OCI-M1 (cell line): Measurements from ENCODE around the gene COL21A1.

Experiments
- DNase-seq: peaks from one replicate; lab custom pipeline; 2025; lab: John Stamatoyannopoulos, UW

The COL21A1 gene

DNA sequence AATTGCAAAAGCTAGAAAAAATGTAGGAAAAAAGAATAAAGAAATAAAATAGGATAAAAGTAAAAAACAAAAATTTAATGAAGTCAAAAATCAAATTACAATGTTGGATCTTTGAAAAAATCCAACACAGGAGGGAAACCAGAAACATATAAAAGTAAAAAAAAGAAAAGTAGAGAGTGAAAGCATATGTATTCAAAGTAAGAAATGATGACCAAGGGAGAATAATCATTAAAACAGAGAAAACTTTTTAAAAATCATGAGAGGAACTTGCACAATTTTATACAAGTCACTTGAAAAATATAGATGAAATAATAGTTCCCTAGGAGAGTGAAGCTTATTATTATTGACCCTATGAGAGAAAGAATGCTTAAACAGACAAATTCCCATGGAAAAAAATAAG lies 138.2 kb downstream of the COL21A1 start:
- DNase-seq: no peak

DNA sequence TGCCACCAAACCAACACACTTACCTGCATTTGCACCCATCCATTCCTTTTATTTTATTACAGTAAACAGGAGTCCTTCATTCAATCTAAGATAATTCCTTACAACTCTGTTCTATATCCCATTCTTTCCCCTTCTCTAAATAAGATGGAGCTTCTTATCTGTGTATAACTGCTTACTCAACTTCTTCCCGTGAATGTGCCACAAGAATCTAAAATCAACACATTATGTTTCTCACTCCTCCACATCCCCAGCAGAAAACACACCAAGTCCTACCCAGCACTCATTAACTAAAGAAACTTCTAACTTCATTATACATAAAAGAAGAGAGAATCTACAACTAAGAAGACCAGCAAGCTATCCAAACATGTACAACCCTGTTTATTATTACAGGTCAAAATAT lies 141.1 kb downstream of the COL21A1 start:
- no peak for DNase-seq

- no peak for DNase-seq
These were observed 142.8 kb downstream of the COL21A1 start for GRCh38 chr6:56104591-56104990.

- no peak for DNase-seq
These were observed 145.2 kb downstream of the COL21A1 start for GRCh38 chr6:56102216-56102615.

- DNase-seq: peak; percentile 44
These were observed 146.2 kb downstream of the COL21A1 start for GRCh38 chr6:56101141-56101553.

DNA sequence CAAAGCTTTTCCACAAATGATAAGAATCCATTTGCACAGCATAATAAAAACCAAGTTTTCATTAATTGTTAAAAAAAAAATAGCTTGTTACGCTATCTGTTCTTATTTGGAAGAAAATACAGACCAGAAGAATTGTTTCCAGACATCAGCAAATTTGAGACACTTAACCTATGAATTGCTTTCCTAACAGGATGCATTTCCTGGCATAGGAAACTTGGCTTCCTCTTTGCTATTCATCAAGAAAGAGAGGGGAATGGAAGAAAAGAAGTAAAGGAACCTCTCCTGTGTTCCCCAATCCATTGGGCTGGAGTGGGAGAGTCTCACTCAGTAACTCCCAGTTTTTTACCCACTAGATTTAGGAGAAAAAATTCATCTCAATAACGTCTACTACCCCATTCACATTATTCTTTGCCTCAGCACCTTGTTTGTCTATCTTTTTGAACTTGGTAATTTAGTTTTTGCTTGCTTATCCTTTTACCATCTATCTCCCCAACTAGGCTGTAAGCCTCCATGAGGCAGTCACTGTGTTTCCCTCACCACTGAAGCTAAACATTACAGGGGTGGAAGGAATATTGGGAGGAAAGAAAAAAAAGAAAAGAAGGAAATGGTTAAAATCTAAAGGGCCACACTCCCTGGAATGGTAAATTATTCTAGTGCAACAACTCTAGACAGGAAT lies 150.3 kb downstream of the COL21A1 start:
- DNase-seq: no peak

DNA sequence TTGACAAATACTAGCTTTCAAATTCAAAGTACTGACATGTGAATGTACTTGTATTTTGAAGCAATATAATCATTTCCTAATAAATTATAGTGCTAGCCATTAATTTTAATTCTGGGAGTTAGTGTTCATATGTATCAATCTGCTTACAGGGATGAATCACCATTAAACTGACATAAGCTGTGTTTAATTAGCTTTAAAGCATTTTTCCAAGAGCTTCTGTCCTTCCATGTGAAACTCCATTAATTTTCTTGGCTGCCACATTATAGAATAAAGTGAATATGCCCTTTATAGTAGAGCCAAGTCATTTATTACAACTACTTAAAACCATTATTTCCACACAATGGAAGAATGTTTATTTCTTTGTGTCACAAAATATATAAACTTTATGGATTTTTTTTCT lies 150.8 kb downstream of the COL21A1 start:
- DNase-seq: no peak

- DNase-seq: no peak
These were observed 153.6 kb downstream of the COL21A1 start for GRCh38 chr6:56093776-56094175.

GRCh38 chr6:56091159-56091869 lies 156.1 kb downstream of the COL21A1 start:
- DNase-seq: peak; percentile 31

DNA sequence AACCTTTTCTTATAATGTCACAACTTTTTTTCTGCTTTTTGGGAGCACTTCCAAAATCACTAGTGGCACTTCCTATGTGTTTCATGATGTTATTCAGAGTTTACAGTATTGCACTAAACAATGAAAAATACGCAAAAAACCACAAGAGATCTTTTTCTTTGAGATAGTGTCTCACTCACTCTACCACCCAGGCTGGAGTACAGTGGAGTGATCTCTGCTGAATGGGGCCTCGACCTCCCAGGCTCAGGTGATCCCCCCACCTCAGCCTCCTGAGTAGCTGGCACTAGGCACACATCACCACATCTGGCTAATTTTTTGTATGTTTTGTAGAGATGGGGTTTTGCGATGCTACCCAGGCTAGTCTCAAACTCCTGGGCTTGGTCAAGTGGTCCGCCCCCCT lies 158.7 kb downstream of the COL21A1 start:
- no peak for DNase-seq

- peak; percentile 38 for DNase-seq
These were observed 160.0 kb downstream of the COL21A1 start for GRCh38 chr6:56087421-56087820.

DNA sequence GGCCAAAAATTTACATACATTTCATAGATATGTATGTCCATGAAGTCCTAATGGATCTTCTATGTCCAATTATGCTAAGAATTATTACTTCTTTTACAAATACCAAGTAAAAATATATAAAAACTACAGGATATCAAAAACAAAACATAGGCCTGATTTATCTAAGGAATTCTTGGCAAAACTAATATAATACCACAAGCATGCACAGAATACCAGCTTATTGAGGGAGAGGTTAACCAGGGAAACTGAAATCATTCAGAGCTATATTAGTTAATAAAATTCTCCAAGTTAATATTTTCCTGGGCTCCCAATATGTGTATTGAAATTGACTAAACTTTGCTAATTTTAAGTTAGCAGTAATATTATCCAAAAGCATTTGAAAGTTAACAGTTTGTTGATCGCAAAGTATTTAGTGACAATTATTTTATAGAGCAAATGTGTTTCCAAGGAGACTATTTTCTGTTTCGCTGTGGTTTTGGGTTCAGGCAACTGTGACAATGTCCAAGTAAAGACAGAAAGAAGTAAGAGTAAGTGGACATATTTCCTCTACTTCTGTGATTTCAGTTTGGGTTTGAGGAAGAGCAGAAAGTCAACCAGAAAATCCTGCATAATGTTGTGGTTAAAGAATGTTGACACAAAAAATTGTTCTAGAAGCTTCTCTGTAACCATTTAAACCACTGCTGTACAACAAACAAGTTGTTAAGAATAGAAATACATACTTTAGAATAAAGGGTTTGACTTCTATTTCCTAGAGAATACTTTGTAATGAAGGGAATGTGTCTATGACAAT lies 167.4 kb downstream of the COL21A1 start:
- DNase-seq: no peak

DNA sequence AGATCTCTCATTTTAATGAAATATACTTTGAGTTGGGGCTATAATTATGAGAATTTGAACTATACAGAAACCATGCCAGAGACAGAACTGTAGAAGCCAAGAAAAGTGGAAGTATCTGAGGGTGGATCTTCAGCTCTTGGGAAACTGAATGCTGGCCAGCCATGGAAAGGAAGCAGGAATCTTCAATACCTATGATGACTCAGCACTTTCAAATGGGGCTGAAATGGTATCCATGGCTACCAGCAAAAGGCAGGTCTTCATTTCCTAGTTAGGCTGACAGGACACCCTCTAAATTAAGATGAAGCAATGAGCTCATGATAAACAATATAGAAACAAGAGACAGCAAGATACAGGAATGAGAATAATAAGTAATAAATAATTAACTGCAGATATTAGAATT lies 171.3 kb downstream of the COL21A1 start:
- peak; percentile 39 for DNase-seq

DNA sequence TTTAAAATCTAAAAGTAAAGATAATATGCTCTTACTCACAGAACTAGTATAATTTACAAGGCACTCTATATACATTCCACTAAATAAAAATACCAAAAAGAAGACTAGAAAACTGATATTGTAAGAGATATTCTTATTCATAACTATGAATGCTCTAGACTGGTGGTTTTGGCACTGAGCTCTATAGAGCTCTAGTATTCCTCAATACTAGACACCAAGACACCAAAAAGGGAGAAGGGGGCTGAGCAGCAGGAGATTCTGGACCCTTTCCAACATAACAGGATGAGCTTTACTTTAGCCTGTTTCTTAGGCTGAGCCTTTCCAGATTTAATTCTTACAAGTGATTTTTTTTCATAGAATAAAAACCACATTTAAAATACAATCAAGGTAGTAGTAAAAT lies 173.6 kb downstream of the COL21A1 start:
- no peak for DNase-seq

DNA sequence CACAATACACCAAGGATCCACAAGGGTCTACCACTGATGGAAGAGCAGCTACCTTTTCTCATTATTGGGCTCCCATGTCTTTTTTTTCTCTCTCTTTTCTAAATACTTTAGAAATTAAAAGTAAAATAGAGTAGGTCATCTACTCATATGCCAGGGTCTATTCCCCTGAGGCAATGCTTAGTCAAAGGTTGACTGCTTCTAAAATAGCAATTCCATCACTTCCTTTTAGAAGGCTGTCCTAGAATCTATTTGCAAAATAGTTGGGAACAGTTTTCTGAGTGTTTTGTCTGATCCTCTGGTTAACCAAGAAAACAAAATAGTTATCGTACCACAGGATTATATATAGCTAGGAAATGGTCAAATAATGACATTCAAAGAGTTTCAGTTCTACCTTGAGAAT lies 174.1 kb downstream of the COL21A1 start:
- DNase-seq: no peak

DNA sequence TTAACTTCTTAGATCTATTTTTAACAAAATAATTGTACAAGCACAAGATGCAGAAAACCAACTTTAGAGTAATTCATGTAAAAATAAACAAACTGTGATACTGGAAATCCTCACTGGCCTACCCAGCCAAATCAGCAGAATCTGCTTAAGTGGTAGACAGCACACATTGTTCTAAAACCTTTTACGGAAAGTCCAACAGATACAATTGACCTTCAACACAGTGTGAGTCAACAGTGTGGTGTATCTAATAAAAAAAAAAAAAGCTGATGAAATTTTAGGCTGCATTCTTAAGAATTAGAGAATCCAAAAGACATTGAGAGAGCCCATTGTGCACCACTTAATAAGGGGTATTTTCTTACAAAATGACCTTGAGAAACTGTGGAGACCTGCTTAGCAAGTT lies 174.5 kb downstream of the COL21A1 start:
- DNase-seq: no peak

DNA sequence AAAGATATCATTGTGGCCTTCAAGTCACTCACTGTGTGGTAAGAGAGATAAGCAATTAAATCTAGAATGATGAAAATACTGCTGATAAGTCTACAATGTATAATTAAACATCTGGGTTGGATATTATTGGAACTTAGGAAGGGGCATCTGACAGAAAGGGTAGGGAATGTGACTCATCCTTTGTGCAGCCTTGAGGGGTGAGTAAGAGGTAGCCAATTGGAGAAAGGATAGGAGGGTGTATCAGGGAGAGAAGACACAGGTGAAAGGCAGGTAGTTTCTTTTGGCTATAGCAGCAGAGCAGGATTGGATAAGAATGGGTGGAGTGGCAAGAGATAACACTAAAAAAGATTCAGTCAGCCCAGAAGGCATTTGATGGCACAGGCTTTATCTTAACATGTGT lies 182.0 kb downstream of the COL21A1 start:
- DNase-seq: no peak

GRCh38 chr6:56062836-56063235 lies 184.5 kb downstream of the COL21A1 start:
- no peak for DNase-seq

GRCh38 chr6:56058636-56059035 lies 188.7 kb downstream of the COL21A1 start:
- DNase-seq: no peak

DNA sequence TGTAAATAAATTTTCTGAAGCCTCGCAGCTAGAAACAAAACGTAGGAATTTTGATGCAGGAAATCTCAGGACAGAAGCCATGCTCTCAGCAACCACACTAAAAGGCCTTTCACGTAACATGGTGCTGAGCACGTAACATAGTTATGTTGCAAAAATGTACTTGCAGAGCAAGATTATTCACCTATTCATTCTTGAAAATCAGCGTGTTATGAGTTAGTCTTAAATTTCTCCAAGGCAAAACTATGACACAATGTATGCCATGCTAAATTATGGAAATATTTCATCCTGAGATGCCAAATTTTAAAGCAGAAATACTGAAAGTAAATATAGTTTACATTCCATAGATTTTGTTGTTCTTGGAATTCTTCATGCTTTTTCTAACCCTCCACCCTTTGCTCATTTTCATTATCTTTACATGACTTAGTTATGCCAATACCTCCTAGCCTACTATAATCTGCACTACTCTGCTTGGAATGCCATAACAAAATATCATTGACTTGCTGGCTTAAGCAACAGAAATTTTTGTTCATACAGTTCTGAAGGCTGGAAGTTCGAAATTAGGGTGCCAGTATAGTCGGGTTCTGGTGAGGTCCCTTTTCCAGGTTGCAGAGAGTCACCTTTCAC lies 192.2 kb downstream of the COL21A1 start:
- no peak for DNase-seq

- no peak for DNase-seq
These were observed 196.2 kb downstream of the COL21A1 start for GRCh38 chr6:56051202-56051598.

DNA sequence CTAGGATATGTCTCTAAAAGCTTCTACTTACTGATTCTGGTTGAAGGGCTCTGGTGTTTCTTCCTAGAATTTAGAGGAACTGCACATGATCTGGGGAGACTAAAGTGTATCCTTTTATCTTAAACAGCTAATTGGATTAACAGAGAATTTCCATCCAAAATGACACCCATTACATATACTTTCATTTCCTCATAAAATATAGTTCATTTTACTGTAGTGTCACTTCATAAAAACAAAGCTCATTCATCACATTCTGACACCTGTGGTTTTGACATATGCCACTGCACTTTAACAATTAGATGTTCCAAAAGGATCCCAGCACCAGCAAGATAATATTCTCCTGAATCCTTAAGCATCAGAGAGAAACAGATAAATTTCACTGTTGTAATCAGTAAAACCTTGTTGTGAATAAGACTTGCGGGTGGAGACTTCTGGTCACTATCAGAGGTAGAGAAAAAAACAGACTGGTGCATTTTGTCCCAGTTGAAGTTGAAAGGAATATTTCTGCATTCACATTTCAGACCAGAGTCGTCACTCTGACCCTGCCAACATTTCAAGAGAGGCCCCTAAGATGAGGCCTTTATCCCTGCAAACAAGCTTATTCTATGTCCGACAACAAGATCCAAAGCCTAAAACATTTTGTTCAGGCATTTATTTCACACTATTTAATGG lies 196.7 kb downstream of the COL21A1 start:
- no peak for DNase-seq
